CD4-positive, alpha-beta T cell (primary cell): ENCODE measurements around the gene TMEM244. TPM values are rescaled to one million over a fixed set of nuclear protein-coding genes. Genes with fewer than 3 reads are reported as not detected.

Experiments
- ATAC-seq: fragments of 200-7000 bp; cut with Tn5 transposase; one replicate; pipeline ENCODE4 v1.10.0; 2022; ENCODE audit warnings: mild to moderate bottlenecking; ENCODE audit not compliant: poor library complexity
- CTCF ChIA-PET: fragments of 350-600 bp; sonication (Branson Sonifier 250); formaldehyde crosslinking; loops from one replicate; lab custom pipeline; 2021; ENCODE audit warnings: antibody characterized with exemption, inconsistent platforms; lab: Charles Lee
- POLR2A ChIA-PET: fragments of 350-600 bp; sonication (Branson Sonifier 250); formaldehyde crosslinking; loops from one replicate; lab custom pipeline; 2021; ENCODE audit warnings: antibody characterized with exemption, inconsistent platforms; lab: Charles Lee
- DNase-seq, 14 experiments: peaks; one replicate each; pipeline ENCODE4 v3.0.0-alpha.2; 2013 to 2020; ENCODE audit warnings: mixed read lengths in 2 of 14
- H3K27ac ChIP-seq, 2 donors: one replicate each; pipeline versions ENCODE4 v1.5.1 to v1.7.0; 2013; ENCODE audit warnings: low read length in 2 of 2, low read depth in 1 of 2, mild to moderate bottlenecking in 1 of 2
- H3K27me3 ChIP-seq, 2 experiments: 1 replicate in 1 of 2; 2 replicates in 1 of 2; pipeline versions ENCODE4 v1.6.1 to v1.7.0; 2013; ENCODE audit warnings: low read length in 2 of 2, control low read depth in 1 of 2, mild to moderate bottlenecking in 1 of 2, moderate library complexity in 1 of 2; ENCODE audit not compliant: insufficient read depth in 2 of 2, control insufficient read depth in 1 of 2
- H3K36me3 ChIP-seq: one replicate; pipeline ENCODE4 v1.6.1; 2013; ENCODE audit warnings: low read length, control low read depth; ENCODE audit not compliant: insufficient read depth
- H3K4me1 ChIP-seq: one replicate; pipeline ENCODE4 v1.6.1; 2013; ENCODE audit warnings: low read length, control low read depth; ENCODE audit not compliant: insufficient read depth
- H3K4me3 ChIP-seq: one replicate; pipeline ENCODE4 v1.5.1; 2013; ENCODE audit warnings: mild to moderate bottlenecking, low read length, moderate library complexity
- H3K9me3 ChIP-seq, 2 experiments: 1 replicate in 1 of 2; 2 replicates in 1 of 2; pipeline versions ENCODE4 v1.6.1 to v1.7.0; 2013; ENCODE audit warnings: low read length in 2 of 2, mild to moderate bottlenecking in 2 of 2, control low read depth in 1 of 2, moderate library complexity in 1 of 2; ENCODE audit not compliant: control insufficient read depth in 1 of 2, insufficient read depth in 1 of 2
- H3K27ac Mint-ChIP-seq: one replicate; pipeline ENCODE4 v1.8.0; 2020; ENCODE audit warnings: mixed read lengths
- H3K27me3 Mint-ChIP-seq: one replicate; pipeline ENCODE4 v1.8.0; 2021; ENCODE audit warnings: mixed read lengths
- H3K36me3 Mint-ChIP-seq: one replicate; pipeline ENCODE4 v1.8.0; 2021; ENCODE audit warnings: low read depth, mixed read lengths
- H3K4me1 Mint-ChIP-seq: one replicate; pipeline ENCODE4 v1.8.0; 2021; ENCODE audit warnings: low read depth, mixed read lengths
- H3K4me3 Mint-ChIP-seq: one replicate; pipeline ENCODE4 v1.8.0; 2020; ENCODE audit warnings: mild to moderate bottlenecking, mixed read lengths
- H3K9me3 Mint-ChIP-seq: one replicate; pipeline ENCODE4 v1.8.0; 2020; ENCODE audit warnings: mixed read lengths
- CTCF ChIP-seq: fragments of 200-600 bp; IDR thresholded peaks from one replicate; pipeline ENCODE4 v1.8.0; 2022; ENCODE audit warnings: antibody characterized with exemption, mild to moderate bottlenecking
- intact Hi-C, 2 experiments: fragments of 100-400 bp; cut with DNase I in 1 of 2; cut with micrococcal nuclease in 1 of 2; formaldehyde crosslinking; loops; one replicate each; pipeline versions ENCODE4 v1.15.1 to v1.9.0; 2023 to 2025; cut with DNase I, micrococcal nuclease
- total RNA-seq, 174 experiments: library from RNA in 2 of 174; stranded (reverse) in 2 of 174; gene quantifications; one replicate each; pipeline ENCODE4 v1.2.3 and lab custom pipeline; 2021 to 2026

TMEM244 gene
- total RNA-seq, 2 experiments from 2014 or later = not detected

- Mint-ChIP-seq H3K9me3 (no peaks in the 10 kb centered on the region), H3K36me3 (no peaks in the 10 kb centered on the region), H3K27me3 (no peaks in the 10 kb centered on the region), H3K4me3 (no peak overlapping the region), H3K4me1 (no peaks in the 10 kb centered on the region), H3K27ac (no peak overlapping the region)
- H3K4me3 ChIP-seq = no peak overlapping the region
- DNase-seq (no peak), ATAC-seq (no peak)
- intact Hi-C loops = no loop called here
- H3K27ac ChIP-seq = no peak overlapping the region
- H3K27me3 ChIP-seq = no peaks in the 10 kb centered on the region
- no peak for TF ChIP-seq CTCF
- H3K9me3 ChIP-seq = no peaks in the 10 kb centered on the region
- no peaks in the 10 kb centered on the region for H3K4me1 ChIP-seq
- no peaks in the 10 kb centered on the region for H3K36me3 ChIP-seq
- CTCF ChIA-PET = no interaction called here
- POLR2A ChIA-PET = no interaction called here
These were observed 69.1 kb downstream of the TMEM244 start for GRCh38 chr6:129792049-129792448.

- no peaks in the 10 kb centered on the region for H3K9me3 Mint-ChIP-seq
- Histone ChIP-seq H3K27ac (no peak overlapping the region), H3K4me3 (no peak overlapping the region), H3K27me3 (no peaks in the 10 kb centered on the region), H3K4me1 (no peaks in the 10 kb centered on the region), H3K9me3 (no peaks in the 10 kb centered on the region), H3K36me3 (no peaks in the 10 kb centered on the region)
- no peaks in the 10 kb centered on the region for H3K36me3 Mint-ChIP-seq
- intact Hi-C loops = no loop called here
- no peak for DNase-seq
- no peak for ATAC-seq
- ChIA-PET POLR2A (no interaction called here), CTCF (no interaction called here)
- TF ChIP-seq CTCF = no peak
- H3K27ac Mint-ChIP-seq = no peak overlapping the region
- H3K27me3 Mint-ChIP-seq = no peaks in the 10 kb centered on the region
- no peak overlapping the region for H3K4me3 Mint-ChIP-seq
- H3K4me1 Mint-ChIP-seq = no peaks in the 10 kb centered on the region
These were observed 70.3 kb downstream of the TMEM244 start for GRCh38 chr6:129790785-129791184.

GRCh38 chr6:129789974-129790373, 71.1 kb downstream of the TMEM244 start:
- Histone ChIP-seq H3K4me1 (no peaks in the 10 kb centered on the region), H3K36me3 (no peaks in the 10 kb centered on the region), H3K27me3 (peaks cover 0 to 4% of the 10 kb centered on the region in 2 experiments), H3K4me3 (no peak overlapping the region), H3K9me3 (no peaks in the 10 kb centered on the region), H3K27ac (no peak overlapping the region)
- ChIA-PET CTCF (no interaction called here), POLR2A (no interaction called here)
- Mint-ChIP-seq H3K9me3 (no peaks in the 10 kb centered on the region), H3K36me3 (no peaks in the 10 kb centered on the region), H3K4me3 (no peak overlapping the region), H3K27me3 (no peaks in the 10 kb centered on the region), H3K4me1 (no peaks in the 10 kb centered on the region), H3K27ac (no peak overlapping the region)
- TF ChIP-seq CTCF = no peak
- intact Hi-C loops = no loop called here
- ATAC-seq = no peak
- DNase-seq = no peak
